Measurements from ENCODE around the gene IP6K1.
A peak's percentile ranks its signal among the peaks of the same experiment; 100 is the strongest.

GRCh38 chr3:49803465-49804140 is 17.3 kb upstream of the IP6K1 start:
- TF ChIP-seq, protein P1, sequence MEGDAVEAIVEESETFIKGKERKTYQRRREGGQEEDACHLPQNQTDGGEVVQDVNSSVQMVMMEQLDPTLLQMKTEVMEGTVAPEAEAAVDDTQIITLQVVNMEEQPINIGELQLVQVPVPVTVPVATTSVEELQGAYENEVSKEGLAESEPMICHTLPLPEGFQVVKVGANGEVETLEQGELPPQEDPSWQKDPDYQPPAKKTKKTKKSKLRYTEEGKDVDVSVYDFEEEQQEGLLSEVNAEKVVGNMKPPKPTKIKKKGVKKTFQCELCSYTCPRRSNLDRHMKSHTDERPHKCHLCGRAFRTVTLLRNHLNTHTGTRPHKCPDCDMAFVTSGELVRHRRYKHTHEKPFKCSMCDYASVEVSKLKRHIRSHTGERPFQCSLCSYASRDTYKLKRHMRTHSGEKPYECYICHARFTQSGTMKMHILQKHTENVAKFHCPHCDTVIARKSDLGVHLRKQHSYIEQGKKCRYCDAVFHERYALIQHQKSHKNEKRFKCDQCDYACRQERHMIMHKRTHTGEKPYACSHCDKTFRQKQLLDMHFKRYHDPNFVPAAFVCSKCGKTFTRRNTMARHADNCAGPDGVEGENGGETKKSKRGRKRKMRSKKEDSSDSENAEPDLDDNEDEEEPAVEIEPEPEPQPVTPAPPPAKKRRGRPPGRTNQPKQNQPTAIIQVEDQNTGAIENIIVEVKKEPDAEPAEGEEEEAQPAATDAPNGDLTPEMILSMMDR (IDR thresholded peaks at IDR 0.05; ENCODE audit: low read length) = peak; percentile 16; the same call in 1 of the 2 replicates
- TF ChIP-seq EZH2 (IDR thresholded peaks at IDR 0.05; ENCODE audit: borderline replicate concordance, low read length) = no peak

Measured in OCI-LY1 (cell line).